Loucy (cell line): ENCODE results near the gene DUSP19.
A peak's percentile ranks its signal among the peaks of the same experiment; 100 is the strongest.

Source experiments
- H2AFZ ChIP-seq: fragments of 200-600 bp; sonication (generic); 2 replicates; pipeline ENCODE4 v1.6.0; 2016; ENCODE audit warnings: antibody characterized with exemption, mild to moderate bottlenecking, low read length, moderate library complexity
- H3F3A ChIP-seq: fragments of 200-600 bp; 2 replicates; pipeline ENCODE4 v1.6.0; 2016; ENCODE audit warnings: antibody characterized with exemption, low read depth, mild to moderate bottlenecking
- H3K27me3 ChIP-seq: fragments of 200-600 bp; sonication (generic); 2 replicates; pipeline ENCODE4 v1.6.1; 2014; ENCODE audit warnings: low read length, mild to moderate bottlenecking; ENCODE audit not compliant: insufficient read depth, poor library complexity, severe bottlenecking
- H3K36me3 ChIP-seq: fragments of 200-600 bp; sonication (generic); 2 replicates; pipeline ENCODE4 v1.6.1; 2016; ENCODE audit warnings: low read length; ENCODE audit not compliant: insufficient read depth
- H3K4me1 ChIP-seq: fragments of 200-600 bp; sonication (generic); 2 replicates; pipeline ENCODE4 v1.5.1; 2014; ENCODE audit warnings: low read length, mild to moderate bottlenecking; ENCODE audit not compliant: insufficient read depth, poor library complexity, severe bottlenecking
- H3K4me2 ChIP-seq: fragments of 200-600 bp; sonication (generic); 2 replicates; pipeline ENCODE4 v1.6.0; 2014; ENCODE audit warnings: antibody characterized with exemption, low read length, low read depth, mild to moderate bottlenecking; ENCODE audit not compliant: poor library complexity, severe bottlenecking
- H3K4me3 ChIP-seq: fragments of 200-600 bp; sonication (generic); 2 replicates; pipeline ENCODE4 v1.5.1; 2014; ENCODE audit warnings: low read length, mild to moderate bottlenecking, mixed read lengths; ENCODE audit not compliant: poor library complexity, severe bottlenecking
- H3K79me2 ChIP-seq: fragments of 200-600 bp; sonication (generic); 2 replicates; pipeline ENCODE4 v1.6.1; 2014; ENCODE audit warnings: low read length; ENCODE audit not compliant: insufficient read depth
- H3K9ac ChIP-seq: fragments of 200-600 bp; sonication (generic); 2 replicates; pipeline ENCODE4 v1.6.0; 2014; ENCODE audit warnings: mild to moderate bottlenecking, low read depth, low read length, moderate library complexity; ENCODE audit not compliant: poor library complexity, severe bottlenecking
- H3K9me2 ChIP-seq: fragments of 200-600 bp; sonication (generic); replicated peaks from 2 replicates; pipeline ENCODE4 v1.6.1; 2016; ENCODE audit warnings: low read depth, low read length, mixed read lengths
- H3K9me3 ChIP-seq: fragments of 200-600 bp; sonication (generic); 2 replicates; pipeline ENCODE4 v1.6.1; 2014; ENCODE audit warnings: mild to moderate bottlenecking, antibody characterized with exemption, low read length, low read depth; ENCODE audit not compliant: insufficient read depth
- H4K20me1 ChIP-seq: fragments of 200-600 bp; sonication (generic); 2 replicates; pipeline ENCODE4 v1.6.0; 2014; ENCODE audit warnings: antibody characterized with exemption, low read length, mild to moderate bottlenecking; ENCODE audit not compliant: insufficient read depth, poor library complexity, severe bottlenecking
- EZH2phosphoT487 ChIP-seq: fragments of 200-600 bp; IDR thresholded peaks from 2 replicates; pipeline ENCODE4 v1.6.1; 2018; ENCODE audit warnings: antibody characterized with exemption, mild to moderate bottlenecking, moderate library complexity, borderline replicate concordance
- TF ChIP-seq, protein P1 (sequence below): fragments of 200-600 bp; sonication (generic); conservative IDR thresholded peaks from 2 replicates; pipeline ENCODE4 v1.5.1; 2014; ENCODE audit warnings: mild to moderate bottlenecking, antibody characterized with exemption, low read length

The DUSP19 gene, protein sequence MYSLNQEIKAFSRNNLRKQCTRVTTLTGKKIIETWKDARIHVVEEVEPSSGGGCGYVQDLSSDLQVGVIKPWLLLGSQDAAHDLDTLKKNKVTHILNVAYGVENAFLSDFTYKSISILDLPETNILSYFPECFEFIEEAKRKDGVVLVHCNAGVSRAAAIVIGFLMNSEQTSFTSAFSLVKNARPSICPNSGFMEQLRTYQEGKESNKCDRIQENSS

GRCh38 chr2:183078464-183079138 lies at the start of gene DUSP19:
Gene DUSP19 (plus strand): TSS chr2:183078747. CDS start chr2:183078934, 187 bp downstream.
- no peak for TF ChIP-seq EZH2phosphoT487
- TF ChIP-seq, protein P1, sequence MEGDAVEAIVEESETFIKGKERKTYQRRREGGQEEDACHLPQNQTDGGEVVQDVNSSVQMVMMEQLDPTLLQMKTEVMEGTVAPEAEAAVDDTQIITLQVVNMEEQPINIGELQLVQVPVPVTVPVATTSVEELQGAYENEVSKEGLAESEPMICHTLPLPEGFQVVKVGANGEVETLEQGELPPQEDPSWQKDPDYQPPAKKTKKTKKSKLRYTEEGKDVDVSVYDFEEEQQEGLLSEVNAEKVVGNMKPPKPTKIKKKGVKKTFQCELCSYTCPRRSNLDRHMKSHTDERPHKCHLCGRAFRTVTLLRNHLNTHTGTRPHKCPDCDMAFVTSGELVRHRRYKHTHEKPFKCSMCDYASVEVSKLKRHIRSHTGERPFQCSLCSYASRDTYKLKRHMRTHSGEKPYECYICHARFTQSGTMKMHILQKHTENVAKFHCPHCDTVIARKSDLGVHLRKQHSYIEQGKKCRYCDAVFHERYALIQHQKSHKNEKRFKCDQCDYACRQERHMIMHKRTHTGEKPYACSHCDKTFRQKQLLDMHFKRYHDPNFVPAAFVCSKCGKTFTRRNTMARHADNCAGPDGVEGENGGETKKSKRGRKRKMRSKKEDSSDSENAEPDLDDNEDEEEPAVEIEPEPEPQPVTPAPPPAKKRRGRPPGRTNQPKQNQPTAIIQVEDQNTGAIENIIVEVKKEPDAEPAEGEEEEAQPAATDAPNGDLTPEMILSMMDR = no peak
- no peaks in the 10 kb centered on the region for H3K36me3 ChIP-seq
- no peaks in the 10 kb centered on the region for H3K9me2 ChIP-seq
- no peak within 1 kb of the TSS for H3K9ac ChIP-seq
- peak within 1 kb of the TSS; percentile 46; the same call in 1 of the 2 replicates for H2AFZ ChIP-seq
- no peak within 1 kb of the TSS for H3K4me2 ChIP-seq
- no peaks in the 10 kb centered on the region for H3K27me3 ChIP-seq
- no peaks in the 10 kb centered on the region for H3K4me1 ChIP-seq
- no peak within 1 kb of the TSS for H3K4me3 ChIP-seq
- no peaks in the 10 kb centered on the region for H3K79me2 ChIP-seq
- no peaks in the 10 kb centered on the region for H3K9me3 ChIP-seq
- no peaks in the 10 kb centered on the region for H3F3A ChIP-seq
- H4K20me1 ChIP-seq = no peaks in the 10 kb centered on the region

GRCh38 chr2:183029219-183029618 lies 49.3 kb upstream of the DUSP19 start:
- Histone ChIP-seq H3K9me3 (no peaks in the 10 kb centered on the region), H3K4me3 (no peak overlapping the region), H3K4me2 (no peak overlapping the region), H2AFZ (no peak overlapping the region), H4K20me1 (no peaks in the 10 kb centered on the region), H3K9me2 (no peaks in the 10 kb centered on the region), H3F3A (no peaks in the 10 kb centered on the region), H3K79me2 (no peaks in the 10 kb centered on the region), H3K36me3 (no peaks in the 10 kb centered on the region), H3K9ac (no peak overlapping the region), H3K4me1 (no peaks in the 10 kb centered on the region), H3K27me3 (peaks cover 28% of the 10 kb centered on the region)
- TF ChIP-seq EZH2phosphoT487 = no peak
- TF ChIP-seq, protein P1 = no peak

DNA sequence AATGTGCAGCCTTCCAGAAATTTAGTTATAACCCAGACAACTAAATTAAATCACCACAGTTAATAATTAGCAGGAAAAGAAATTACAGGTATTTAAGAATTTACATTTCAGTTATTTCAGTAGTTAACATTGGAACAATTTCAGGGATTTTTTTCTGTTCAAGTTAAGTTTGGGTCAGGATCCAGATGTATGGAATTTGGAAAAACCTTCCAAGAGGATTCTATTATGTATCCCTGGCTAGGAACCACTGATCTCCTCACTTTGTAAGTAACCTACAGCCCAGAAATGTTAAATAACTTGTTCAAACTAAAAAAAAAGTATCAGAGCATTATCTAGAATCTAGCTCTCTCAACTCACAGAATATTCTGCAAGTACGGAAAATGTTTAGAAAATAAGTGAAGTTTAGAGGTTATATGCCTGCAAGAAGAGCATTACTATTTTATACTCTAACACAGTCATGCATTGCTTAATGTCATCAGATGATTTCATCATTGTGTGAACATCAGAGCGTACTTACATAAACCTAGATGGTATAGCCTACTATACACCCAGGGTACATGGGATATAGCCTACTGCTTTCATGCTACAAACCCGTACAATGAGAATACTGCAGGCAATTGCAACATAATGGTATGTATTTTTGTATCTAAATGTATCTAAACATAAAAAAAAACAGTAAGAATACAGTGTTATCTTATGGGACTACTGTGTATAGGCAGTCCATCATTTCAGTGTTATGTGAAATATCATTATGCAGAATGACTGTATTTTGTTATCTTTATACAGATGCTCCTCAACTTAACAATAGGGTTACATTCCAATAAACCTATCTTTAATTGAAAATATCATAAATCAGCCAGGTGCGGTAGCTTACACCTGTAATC lies 46.4 kb upstream of the DUSP19 start:
- Histone ChIP-seq H3K9me2 (no peaks in the 10 kb centered on the region), H3K79me2 (no peaks in the 10 kb centered on the region), H4K20me1 (no peaks in the 10 kb centered on the region), H3K4me3 (no peak overlapping the region), H2AFZ (no peak overlapping the region), H3K9me3 (no peaks in the 10 kb centered on the region), H3K9ac (no peak overlapping the region), H3K4me2 (no peak overlapping the region), H3K4me1 (peaks cover 2% of the 10 kb centered on the region), H3K27me3 (peaks cover 34% of the 10 kb centered on the region), H3F3A (no peaks in the 10 kb centered on the region), H3K36me3 (no peaks in the 10 kb centered on the region)
- TF ChIP-seq, protein P1 = no peak
- no peak for TF ChIP-seq EZH2phosphoT487
